Measurements from ENCODE around the gene NUP85.
"Not testable (repeated sequence)": the region's sequence is repeated elsewhere in the genome, so short reads cannot be mapped to it uniquely, and the experiment has no call there.

DNA sequence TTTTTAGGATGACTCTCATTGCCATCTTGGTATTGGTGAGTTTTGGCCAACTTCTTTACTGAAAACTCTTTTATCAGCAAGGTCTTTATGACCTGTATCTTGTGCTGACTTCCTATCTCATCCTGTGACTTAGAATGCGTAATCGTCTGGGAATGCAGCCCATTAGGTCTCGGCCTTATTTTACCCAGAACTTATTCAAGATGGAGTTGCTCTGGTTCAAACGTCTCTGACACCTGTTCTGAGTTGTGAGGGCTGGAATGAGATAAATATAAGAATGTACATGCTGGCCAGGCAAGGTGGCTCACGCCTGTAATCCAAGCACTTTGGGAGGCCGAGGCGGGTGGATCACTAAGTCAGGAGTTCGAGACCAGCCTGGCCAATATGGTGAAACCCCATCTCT, 47.0 kb upstream of the NUP85 start:
- TF ChIP-seq, protein P1, sequence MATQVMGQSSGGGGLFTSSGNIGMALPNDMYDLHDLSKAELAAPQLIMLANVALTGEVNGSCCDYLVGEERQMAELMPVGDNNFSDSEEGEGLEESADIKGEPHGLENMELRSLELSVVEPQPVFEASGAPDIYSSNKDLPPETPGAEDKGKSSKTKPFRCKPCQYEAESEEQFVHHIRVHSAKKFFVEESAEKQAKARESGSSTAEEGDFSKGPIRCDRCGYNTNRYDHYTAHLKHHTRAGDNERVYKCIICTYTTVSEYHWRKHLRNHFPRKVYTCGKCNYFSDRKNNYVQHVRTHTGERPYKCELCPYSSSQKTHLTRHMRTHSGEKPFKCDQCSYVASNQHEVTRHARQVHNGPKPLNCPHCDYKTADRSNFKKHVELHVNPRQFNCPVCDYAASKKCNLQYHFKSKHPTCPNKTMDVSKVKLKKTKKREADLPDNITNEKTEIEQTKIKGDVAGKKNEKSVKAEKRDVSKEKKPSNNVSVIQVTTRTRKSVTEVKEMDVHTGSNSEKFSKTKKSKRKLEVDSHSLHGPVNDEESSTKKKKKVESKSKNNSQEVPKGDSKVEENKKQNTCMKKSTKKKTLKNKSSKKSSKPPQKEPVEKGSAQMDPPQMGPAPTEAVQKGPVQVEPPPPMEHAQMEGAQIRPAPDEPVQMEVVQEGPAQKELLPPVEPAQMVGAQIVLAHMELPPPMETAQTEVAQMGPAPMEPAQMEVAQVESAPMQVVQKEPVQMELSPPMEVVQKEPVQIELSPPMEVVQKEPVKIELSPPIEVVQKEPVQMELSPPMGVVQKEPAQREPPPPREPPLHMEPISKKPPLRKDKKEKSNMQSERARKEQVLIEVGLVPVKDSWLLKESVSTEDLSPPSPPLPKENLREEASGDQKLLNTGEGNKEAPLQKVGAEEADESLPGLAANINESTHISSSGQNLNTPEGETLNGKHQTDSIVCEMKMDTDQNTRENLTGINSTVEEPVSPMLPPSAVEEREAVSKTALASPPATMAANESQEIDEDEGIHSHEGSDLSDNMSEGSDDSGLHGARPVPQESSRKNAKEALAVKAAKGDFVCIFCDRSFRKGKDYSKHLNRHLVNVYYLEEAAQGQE (IDR thresholded peaks at IDR 0.05; ENCODE audit: insufficient read depth in 1 of 2, low read depth in 2 of 2, low read length in 1 of 2), result not testable (repeated sequence)
- TF ChIP-seq, protein P2, sequence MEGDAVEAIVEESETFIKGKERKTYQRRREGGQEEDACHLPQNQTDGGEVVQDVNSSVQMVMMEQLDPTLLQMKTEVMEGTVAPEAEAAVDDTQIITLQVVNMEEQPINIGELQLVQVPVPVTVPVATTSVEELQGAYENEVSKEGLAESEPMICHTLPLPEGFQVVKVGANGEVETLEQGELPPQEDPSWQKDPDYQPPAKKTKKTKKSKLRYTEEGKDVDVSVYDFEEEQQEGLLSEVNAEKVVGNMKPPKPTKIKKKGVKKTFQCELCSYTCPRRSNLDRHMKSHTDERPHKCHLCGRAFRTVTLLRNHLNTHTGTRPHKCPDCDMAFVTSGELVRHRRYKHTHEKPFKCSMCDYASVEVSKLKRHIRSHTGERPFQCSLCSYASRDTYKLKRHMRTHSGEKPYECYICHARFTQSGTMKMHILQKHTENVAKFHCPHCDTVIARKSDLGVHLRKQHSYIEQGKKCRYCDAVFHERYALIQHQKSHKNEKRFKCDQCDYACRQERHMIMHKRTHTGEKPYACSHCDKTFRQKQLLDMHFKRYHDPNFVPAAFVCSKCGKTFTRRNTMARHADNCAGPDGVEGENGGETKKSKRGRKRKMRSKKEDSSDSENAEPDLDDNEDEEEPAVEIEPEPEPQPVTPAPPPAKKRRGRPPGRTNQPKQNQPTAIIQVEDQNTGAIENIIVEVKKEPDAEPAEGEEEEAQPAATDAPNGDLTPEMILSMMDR (IDR thresholded peaks at IDR 0.05), result not testable (repeated sequence)
